ENCODE results near the gene ZNF473. TPM values are rescaled to one million over a fixed set of nuclear protein-coding genes. Genes with fewer than 3 reads are reported as not detected.
A peak's percentile ranks its signal among the peaks of the same experiment; 100 is the strongest.

Gene ZNF473
- total RNA-seq, 1 donor from 2014 or later = 9.7 TPM

DNA sequence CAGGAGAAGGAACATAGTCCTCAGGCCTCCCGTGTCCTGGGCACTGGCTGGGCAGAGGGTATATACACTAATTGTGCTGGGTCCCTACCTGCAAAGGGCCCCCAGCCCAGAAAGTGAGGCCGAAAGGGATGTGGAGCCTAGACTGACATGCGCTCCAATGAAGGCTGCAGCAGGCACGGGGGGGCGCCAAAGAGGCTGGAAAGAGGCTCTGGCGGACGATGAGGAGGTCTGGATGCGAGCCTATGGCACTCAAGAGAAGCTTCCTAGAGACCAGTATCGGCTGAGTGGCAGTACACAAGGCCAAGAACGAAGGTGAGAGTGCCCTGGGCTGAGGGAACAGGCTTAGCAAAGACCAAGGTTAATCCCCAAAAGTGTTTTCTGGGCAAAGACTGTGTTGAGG, 17.3 kb upstream of the ZNF473 start:
- no peaks in the 10 kb centered on the region for H3K27me3 ChIP-seq
- no peak overlapping the region for H3K4me3 ChIP-seq
- Mint-ChIP-seq H3K27me3 (ENCODE audit: insufficient read depth, low read depth) (peaks cover 3% of the 10 kb centered on the region), H3K27ac (no peak overlapping the region), H3K4me1 (no peaks in the 10 kb centered on the region), H3K36me3 (peaks cover 5% of the 10 kb centered on the region), H3K4me3 (no peak overlapping the region), H3K9me3 (no peaks in the 10 kb centered on the region)
- H2AFZ ChIP-seq (replicated peaks) = no peak overlapping the region
- H3K27ac ChIP-seq = no peak overlapping the region
- H3K9ac ChIP-seq = no peak overlapping the region
- H3K4me2 ChIP-seq = no peak overlapping the region
- no peaks in the 10 kb centered on the region for H3K79me2 ChIP-seq (ENCODE audit: low read depth)
- H4K20me1 ChIP-seq (ENCODE audit: low read depth) = no peaks in the 10 kb centered on the region
- no peaks in the 10 kb centered on the region for H3K9me3 ChIP-seq (ENCODE audit: low read depth)
- peak; percentile 50 for DNase-seq (ENCODE audit: low spot score)
- H3K4me1 ChIP-seq = no peaks in the 10 kb centered on the region
- TF ChIP-seq EZH2phosphoT487 (IDR thresholded peaks at IDR 0.05) (no peak), EZH2 (IDR thresholded peaks at IDR 0.05) (no peak)
- TF ChIP-seq, protein P1, sequence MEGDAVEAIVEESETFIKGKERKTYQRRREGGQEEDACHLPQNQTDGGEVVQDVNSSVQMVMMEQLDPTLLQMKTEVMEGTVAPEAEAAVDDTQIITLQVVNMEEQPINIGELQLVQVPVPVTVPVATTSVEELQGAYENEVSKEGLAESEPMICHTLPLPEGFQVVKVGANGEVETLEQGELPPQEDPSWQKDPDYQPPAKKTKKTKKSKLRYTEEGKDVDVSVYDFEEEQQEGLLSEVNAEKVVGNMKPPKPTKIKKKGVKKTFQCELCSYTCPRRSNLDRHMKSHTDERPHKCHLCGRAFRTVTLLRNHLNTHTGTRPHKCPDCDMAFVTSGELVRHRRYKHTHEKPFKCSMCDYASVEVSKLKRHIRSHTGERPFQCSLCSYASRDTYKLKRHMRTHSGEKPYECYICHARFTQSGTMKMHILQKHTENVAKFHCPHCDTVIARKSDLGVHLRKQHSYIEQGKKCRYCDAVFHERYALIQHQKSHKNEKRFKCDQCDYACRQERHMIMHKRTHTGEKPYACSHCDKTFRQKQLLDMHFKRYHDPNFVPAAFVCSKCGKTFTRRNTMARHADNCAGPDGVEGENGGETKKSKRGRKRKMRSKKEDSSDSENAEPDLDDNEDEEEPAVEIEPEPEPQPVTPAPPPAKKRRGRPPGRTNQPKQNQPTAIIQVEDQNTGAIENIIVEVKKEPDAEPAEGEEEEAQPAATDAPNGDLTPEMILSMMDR (IDR thresholded peaks at IDR 0.05) = peak; percentile 49
- no peaks in the 10 kb centered on the region for H3F3A ChIP-seq (ENCODE audit: low read depth)
- no peaks in the 10 kb centered on the region for H3K36me3 ChIP-seq

DNA sequence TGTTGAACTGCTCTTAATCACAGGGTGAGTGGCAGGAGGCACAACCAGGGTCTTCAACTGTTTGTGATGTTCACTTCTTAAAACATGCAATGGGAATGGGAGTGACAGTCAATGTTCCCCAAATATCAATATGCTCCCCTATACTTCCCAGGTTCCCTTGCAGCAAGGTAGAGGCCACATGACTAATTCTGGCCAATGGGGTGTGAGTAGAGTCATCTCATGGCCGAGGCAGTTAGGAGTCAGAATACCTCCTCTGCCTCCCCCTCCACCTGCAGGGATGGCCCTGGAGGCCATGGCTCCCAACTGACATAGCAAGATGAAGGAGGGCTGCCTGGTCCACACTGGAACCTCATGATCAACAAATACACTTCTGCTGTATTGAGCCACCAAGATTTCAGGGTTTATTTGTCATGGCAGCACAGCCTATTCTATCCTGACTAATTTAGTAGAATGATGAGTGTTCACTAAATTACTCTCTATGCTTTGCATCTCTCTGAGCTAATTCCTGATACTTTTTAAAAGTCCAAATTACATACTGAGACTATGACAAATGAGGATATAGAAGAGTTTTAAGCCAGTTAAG, 9.5 kb upstream of the ZNF473 start:
- Histone ChIP-seq H3K27me3 (no peaks in the 10 kb centered on the region), H3K9ac (no peak overlapping the region), H3K27ac (no peak overlapping the region), H3F3A (ENCODE audit: low read depth) (no peaks in the 10 kb centered on the region), H2AFZ (replicated peaks) (no peak overlapping the region), H3K4me3 (no peak overlapping the region), H3K4me2 (no peak overlapping the region), H3K9me3 (ENCODE audit: low read depth) (no peaks in the 10 kb centered on the region), H4K20me1 (ENCODE audit: low read depth) (no peaks in the 10 kb centered on the region), H3K4me1 (no peaks in the 10 kb centered on the region), H3K79me2 (ENCODE audit: low read depth) (no peaks in the 10 kb centered on the region), H3K36me3 (no peaks in the 10 kb centered on the region)
- Mint-ChIP-seq H3K27me3 (ENCODE audit: insufficient read depth, low read depth) (peaks cover 2% of the 10 kb centered on the region), H3K36me3 (peaks cover 19% of the 10 kb centered on the region), H3K27ac (no peak overlapping the region), H3K4me1 (no peaks in the 10 kb centered on the region), H3K4me3 (no peak overlapping the region), H3K9me3 (no peaks in the 10 kb centered on the region)
- no peak for DNase-seq (ENCODE audit: low spot score)
- no peak for TF ChIP-seq EZH2 (IDR thresholded peaks at IDR 0.05)
- TF ChIP-seq, protein P1 (IDR thresholded peaks at IDR 0.05) = no peak
- TF ChIP-seq EZH2phosphoT487 (IDR thresholded peaks at IDR 0.05) = no peak

DNA sequence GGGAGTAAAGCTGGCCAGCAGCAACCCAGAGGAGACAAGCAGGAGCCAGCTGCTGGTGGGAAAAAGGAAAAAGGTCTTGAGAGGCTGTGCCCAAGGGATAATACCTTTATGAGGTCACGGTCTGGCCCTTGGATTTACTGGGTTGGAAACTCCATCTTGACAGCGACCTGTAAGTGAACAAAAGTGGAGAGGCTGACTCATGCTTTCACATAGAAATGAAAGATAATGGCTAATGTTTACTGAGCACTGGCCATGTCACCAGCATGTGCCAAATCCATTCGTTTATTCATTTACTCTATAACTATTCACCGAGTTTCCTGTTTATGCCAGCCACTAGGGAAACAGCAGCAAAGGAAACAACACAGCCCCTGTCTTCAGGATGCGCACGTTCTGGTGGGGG, 5.3 kb upstream of the ZNF473 start:
- H3K27ac Mint-ChIP-seq = no peak overlapping the region

More for the DNA sequence above, 5.3 kb upstream of the ZNF473 start:
- H3K27me3 Mint-ChIP-seq (ENCODE audit: insufficient read depth, low read depth) = peaks cover 5% of the 10 kb centered on the region
- TF ChIP-seq EZH2 (IDR thresholded peaks at IDR 0.05) = no peak
- TF ChIP-seq EZH2phosphoT487 (IDR thresholded peaks at IDR 0.05) = no peak
- TF ChIP-seq, protein P1 (IDR thresholded peaks at IDR 0.05) = no peak
- H3K27me3 ChIP-seq = no peaks in the 10 kb centered on the region
- H3K9me3 ChIP-seq (ENCODE audit: low read depth) = no peaks in the 10 kb centered on the region
- H3K9ac ChIP-seq = no peak overlapping the region
- no peaks in the 10 kb centered on the region for H3K9me3 Mint-ChIP-seq
- H3K4me2 ChIP-seq = no peak overlapping the region
- H3K4me1 ChIP-seq = no peaks in the 10 kb centered on the region
- H4K20me1 ChIP-seq (ENCODE audit: low read depth) = no peaks in the 10 kb centered on the region
- H3K4me3 Mint-ChIP-seq = no peak overlapping the region
- peaks cover 12% of the 10 kb centered on the region for H3K4me1 Mint-ChIP-seq
- H3K79me2 ChIP-seq (ENCODE audit: low read depth) = peaks cover 15% of the 10 kb centered on the region
- H3K36me3 Mint-ChIP-seq = peaks cover 9% of the 10 kb centered on the region
- H3K27ac ChIP-seq = no peak overlapping the region
- no peak overlapping the region for H2AFZ ChIP-seq (replicated peaks)
- no peaks in the 10 kb centered on the region for H3K36me3 ChIP-seq
- no peaks in the 10 kb centered on the region for H3F3A ChIP-seq (ENCODE audit: low read depth)
- H3K4me3 ChIP-seq = no peak overlapping the region
- no peak for DNase-seq (ENCODE audit: low spot score)
